ENCODE data around the gene EEF2K. TPM values are rescaled to one million over a fixed set of nuclear protein-coding genes. Genes with fewer than 3 reads are reported as not detected.

EEF2K gene
- total and polyA plus RNA-seq, 2 of the 13 experiments (the other 11 are each of a cell fraction or from before 2014, with no cell fraction given): 22.0 to 23.8 TPM

DNA sequence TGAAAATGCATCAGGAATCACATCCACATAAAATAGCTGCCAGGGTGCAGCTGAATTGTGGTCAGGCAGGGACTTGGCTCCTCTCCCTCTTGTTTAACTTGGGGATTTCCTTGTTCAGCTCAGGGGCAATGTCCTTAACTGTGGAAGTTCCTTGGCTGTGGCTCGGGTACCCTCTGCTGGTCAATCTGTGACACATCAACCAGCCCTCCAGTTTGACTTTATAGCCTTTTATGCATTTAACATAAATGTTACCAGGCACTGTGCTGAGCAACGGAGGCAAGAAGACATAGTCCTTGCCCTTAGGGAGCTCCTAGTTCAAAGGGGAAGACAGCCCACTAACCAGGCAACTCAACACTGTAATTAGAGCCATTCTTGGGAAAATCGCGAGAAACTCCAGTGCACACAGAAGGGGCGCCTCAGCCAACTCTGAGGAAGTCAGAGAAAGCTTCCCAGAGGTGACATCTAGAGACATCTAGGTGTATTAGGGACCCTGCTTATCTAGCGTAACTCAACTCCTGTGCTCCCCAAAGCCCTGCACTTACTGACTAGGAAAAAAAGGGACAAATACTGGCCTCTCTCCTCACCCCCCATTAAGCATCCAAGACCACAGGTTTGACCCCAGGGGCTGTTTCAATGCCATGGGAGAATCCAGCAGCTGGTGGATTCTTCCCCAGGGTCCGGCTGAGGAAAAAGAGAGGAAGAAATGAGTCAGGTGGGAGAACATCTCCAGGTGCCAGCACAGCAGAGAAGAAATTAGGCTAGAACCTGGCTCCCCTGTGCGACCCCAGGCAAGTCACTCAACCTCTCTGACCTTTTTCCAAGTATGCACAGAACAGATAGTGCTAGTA is 17.3 kb upstream of the EEF2K start:
- Histone ChIP-seq H3K4me2 (ENCODE audit: low read depth, low read length) (peak overlapping the region; percentile 99), H4K20me1 (ENCODE audit: insufficient read depth, low read length) (no peaks in the 10 kb centered on the region), H3K36me3 (replicated peaks in 1 of 2; ENCODE audit: control insufficient read depth in 1 of 2, insufficient read depth in 2 of 2, low read length in 2 of 2) (no peaks in the 10 kb centered on the region; a peak in 1 of 5 replicates), H3K27me3 (ENCODE audit: control insufficient read depth in 1 of 2, insufficient read depth in 2 of 2, low read length in 2 of 2) (no peaks in the 10 kb centered on the region; a peak in 2 of 5 replicates), H3K27ac (ENCODE audit: extremely low read length, insufficient read depth, low read length) (no peak overlapping the region), H3K9ac (ENCODE audit: insufficient read depth, low read depth, low read length) (peak overlapping the region; percentile 74), H2AFZ (ENCODE audit: low read length) (no peak overlapping the region), H3K79me2 (ENCODE audit: insufficient read depth, low read length) (no peaks in the 10 kb centered on the region), H3K4me3 (replicated peaks in 1 of 3; ENCODE audit: insufficient read depth in 1 of 3, low read depth in 2 of 3, low read length in 3 of 3) (peak overlapping the region; percentile 78 to 96 (median 90); a peak in 5 of 6 replicates), H3K9me3 (ENCODE audit: low read length) (no peaks in the 10 kb centered on the region), H3K4me1 (ENCODE audit: insufficient read depth, low read length) (peaks cover 49% of the 10 kb centered on the region)
- peak; percentile 3; the same call in 1 of the 3 replicates for ATAC-seq
- in situ Hi-C loops (cut with HindIII; ENCODE audit: extremely low pct_ligation_motif_present, low pct_unique_long_range_greater_than_20kb): loop anchor here (5.0 kb wide), 2 partner anchors 67 to 192 kb away; no protein-coding TSS in a partner anchor
- WGBS (ENCODE audit: low lambda C conversion rate): 43% methylated on average over 8 of the region's 8 CpGs
- peak; percentile 85 for DNase-seq (ENCODE audit: low spot score)
- intact Hi-C loops (cut with micrococcal nuclease; ENCODE audit: unreplicated experiment): loop anchor here (1.0 kb wide), 4 partner anchors 90 to 238 kb away; partner anchors contain the start of gene PDZD9
- peak; percentile 95 for FAIRE-seq
- BruUV-seq (replicated peaks): no TSS peak
- ChIA-PET POLR2A (interaction anchor here (1.0 to 7.3 kb wide), 7 partner anchors 110 to 237 kb away, joined by 3 to 68 read pairs (median 5); partner anchors contain the start of genes MOSMO, POLR3E and UQCRC2), CTCF (ENCODE audit: low intra/inter-chr PET ratio, low total read pairs) (interaction anchor here (0.6 to 2.8 kb wide), 5 partner anchors 90 to 187 kb away, joined by 3 to 33 read pairs (median 4); partner anchors contain the start of genes PDZD9 and POLR3E)
- peak; percentile 47; the same call in 1 of the 2 replicates for TF ChIP-seq SAP130 (CRISPR knock-in tag; IDR thresholded peaks at IDR 0.05; ENCODE audit: low read depth)
- TF ChIP-seq GPN1 (CRISPR knock-in tag; IDR thresholded peaks at IDR 0.05; ENCODE audit: borderline replicate concordance): no peak
- no peak for TF ChIP-seq AGO1 (IDR thresholded peaks at IDR 0.05; ENCODE audit: low read depth, low read length, poor library complexity, severe bottlenecking)
- TF ChIP-seq, protein P1, sequence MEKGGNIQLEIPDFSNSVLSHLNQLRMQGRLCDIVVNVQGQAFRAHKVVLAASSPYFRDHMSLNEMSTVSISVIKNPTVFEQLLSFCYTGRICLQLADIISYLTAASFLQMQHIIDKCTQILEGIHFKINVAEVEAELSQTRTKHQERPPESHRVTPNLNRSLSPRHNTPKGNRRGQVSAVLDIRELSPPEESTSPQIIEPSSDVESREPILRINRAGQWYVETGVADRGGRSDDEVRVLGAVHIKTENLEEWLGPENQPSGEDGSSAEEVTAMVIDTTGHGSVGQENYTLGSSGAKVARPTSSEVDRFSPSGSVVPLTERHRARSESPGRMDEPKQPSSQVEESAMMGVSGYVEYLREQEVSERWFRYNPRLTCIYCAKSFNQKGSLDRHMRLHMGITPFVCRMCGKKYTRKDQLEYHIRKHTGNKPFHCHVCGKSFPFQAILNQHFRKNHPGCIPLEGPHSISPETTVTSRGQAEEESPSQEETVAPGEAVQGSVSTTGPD (CRISPR knock-in tag; IDR thresholded peaks at IDR 0.05): no peak
- TF ChIP-seq, protein P2, sequence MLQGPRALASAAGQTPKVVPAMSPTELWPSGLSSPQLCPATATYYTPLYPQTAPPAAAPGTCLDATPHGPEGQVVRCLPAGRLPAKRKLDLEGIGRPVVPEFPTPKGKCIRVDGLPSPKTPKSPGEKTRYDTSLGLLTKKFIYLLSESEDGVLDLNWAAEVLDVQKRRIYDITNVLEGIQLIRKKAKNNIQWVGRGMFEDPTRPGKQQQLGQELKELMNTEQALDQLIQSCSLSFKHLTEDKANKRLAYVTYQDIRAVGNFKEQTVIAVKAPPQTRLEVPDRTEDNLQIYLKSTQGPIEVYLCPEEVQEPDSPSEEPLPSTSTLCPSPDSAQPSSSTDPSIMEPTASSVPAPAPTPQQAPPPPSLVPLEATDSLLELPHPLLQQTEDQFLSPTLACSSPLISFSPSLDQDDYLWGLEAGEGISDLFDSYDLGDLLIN (CRISPR knock-in tag; IDR thresholded peaks at IDR 0.05; ENCODE audit: borderline replicate concordance): no peak
- TF ChIP-seq ZFAT (CRISPR knock-in tag; conservative IDR thresholded peaks at IDR 0.05): no peak
- TF ChIP-seq ZBTB42 (CRISPR knock-in tag; IDR thresholded peaks at IDR 0.05): no peak
- no peak for TF ChIP-seq XBP1 (CRISPR knock-in tag; IDR thresholded peaks at IDR 0.05)
- no peak for TF ChIP-seq ZFYVE20 (CRISPR knock-in tag; IDR thresholded peaks at IDR 0.05; ENCODE audit: borderline replicate concordance, low read depth)
- TF ChIP-seq ZNF83 (CRISPR knock-in tag; IDR thresholded peaks at IDR 0.05; ENCODE audit: borderline replicate concordance): no peak
- TF ChIP-seq, protein P3, sequence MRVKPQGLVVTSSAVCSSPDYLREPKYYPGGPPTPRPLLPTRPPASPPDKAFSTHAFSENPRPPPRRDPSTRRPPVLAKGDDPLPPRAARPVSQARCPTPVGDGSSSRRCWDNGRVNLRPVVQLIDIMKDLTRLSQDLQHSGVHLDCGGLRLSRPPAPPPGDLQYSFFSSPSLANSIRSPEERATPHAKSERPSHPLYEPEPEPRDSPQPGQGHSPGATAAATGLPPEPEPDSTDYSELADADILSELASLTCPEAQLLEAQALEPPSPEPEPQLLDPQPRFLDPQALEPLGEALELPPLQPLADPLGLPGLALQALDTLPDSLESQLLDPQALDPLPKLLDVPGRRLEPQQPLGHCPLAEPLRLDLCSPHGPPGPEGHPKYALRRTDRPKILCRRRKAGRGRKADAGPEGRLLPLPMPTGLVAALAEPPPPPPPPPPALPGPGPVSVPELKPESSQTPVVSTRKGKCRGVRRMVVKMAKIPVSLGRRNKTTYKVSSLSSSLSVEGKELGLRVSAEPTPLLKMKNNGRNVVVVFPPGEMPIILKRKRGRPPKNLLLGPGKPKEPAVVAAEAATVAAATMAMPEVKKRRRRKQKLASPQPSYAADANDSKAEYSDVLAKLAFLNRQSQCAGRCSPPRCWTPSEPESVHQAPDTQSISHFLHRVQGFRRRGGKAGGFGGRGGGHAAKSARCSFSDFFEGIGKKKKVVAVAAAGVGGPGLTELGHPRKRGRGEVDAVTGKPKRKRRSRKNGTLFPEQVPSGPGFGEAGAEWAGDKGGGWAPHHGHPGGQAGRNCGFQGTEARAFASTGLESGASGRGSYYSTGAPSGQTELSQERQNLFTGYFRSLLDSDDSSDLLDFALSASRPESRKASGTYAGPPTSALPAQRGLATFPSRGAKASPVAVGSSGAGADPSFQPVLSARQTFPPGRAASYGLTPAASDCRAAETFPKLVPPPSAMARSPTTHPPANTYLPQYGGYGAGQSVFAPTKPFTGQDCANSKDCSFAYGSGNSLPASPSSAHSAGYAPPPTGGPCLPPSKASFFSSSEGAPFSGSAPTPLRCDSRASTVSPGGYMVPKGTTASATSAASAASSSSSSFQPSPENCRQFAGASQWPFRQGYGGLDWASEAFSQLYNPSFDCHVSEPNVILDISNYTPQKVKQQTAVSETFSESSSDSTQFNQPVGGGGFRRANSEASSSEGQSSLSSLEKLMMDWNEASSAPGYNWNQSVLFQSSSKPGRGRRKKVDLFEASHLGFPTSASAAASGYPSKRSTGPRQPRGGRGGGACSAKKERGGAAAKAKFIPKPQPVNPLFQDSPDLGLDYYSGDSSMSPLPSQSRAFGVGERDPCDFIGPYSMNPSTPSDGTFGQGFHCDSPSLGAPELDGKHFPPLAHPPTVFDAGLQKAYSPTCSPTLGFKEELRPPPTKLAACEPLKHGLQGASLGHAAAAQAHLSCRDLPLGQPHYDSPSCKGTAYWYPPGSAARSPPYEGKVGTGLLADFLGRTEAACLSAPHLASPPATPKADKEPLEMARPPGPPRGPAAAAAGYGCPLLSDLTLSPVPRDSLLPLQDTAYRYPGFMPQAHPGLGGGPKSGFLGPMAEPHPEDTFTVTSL (CRISPR knock-in tag; IDR thresholded peaks at IDR 0.05; ENCODE audit: borderline replicate concordance): no peak
- TF ChIP-seq RBM39 (IDR thresholded peaks at IDR 0.05; ENCODE audit: low read depth, low read length, poor library complexity, severe bottlenecking): no peak
- peak; percentile 50; the same call in 1 of the 2 replicates for TF ChIP-seq TBX2 (CRISPR knock-in tag; IDR thresholded peaks at IDR 0.05; ENCODE audit: borderline replicate concordance)
- no peak for TF ChIP-seq KDM5B (CRISPR knock-in tag; IDR thresholded peaks at IDR 0.05; ENCODE audit: borderline replicate concordance)

All from HepG2 (cell line).